HCT116 (cell line): Measurements from ENCODE around the gene ST3GAL2. TPM values are rescaled to one million over a fixed set of nuclear protein-coding genes. Genes with fewer than 3 reads are reported as not detected.

ENCODE experiments used
- ATAC-seq: fragments of 200-7000 bp; cut with Tn5 transposase; 2 replicates; pipeline ENCODE4 v1.9.1; 2020; ENCODE audit warnings: mild to moderate bottlenecking, moderate library complexity
- BruUV-seq: library from RNA; stranded (reverse); fragments of 400-500 nt; replicated peaks from 2 replicates; lab custom pipeline; 2021; lab: Mats Ljungman, UMichigan
- CTCF ChIA-PET: fragments of 300-600 bp; sonication (Branson Sonifier 250); formaldehyde crosslinking; loops from one replicate; lab custom pipeline; 2021; ENCODE audit warnings: antibody characterized with exemption; lab: Charles Lee
- POLR2A ChIA-PET: fragments of 300-600, 350-600 bp; sonication (Branson Sonifier 250); formaldehyde crosslinking; loops from one replicate; lab custom pipeline; 2021; ENCODE audit warnings: antibody characterized with exemption; lab: Charles Lee
- RAD21 ChIA-PET, 2 experiments: fragments of 300-600 bp; sonication (Branson Sonifier 250); formaldehyde crosslinking; loops; one replicate each; lab custom pipeline; 2023; ENCODE audit warnings: low total read pairs in 2 of 2; ENCODE audit not compliant: uncharacterized antibody in 2 of 2, unreplicated experiment in 2 of 2, low non-redundant PET in 1 of 2; lab: Charles Lee
- DNase-seq: peaks from one replicate; pipeline ENCODE4 v3.0.0-alpha.2; 2010; ENCODE audit warnings: low read depth, low spot score
- H2AFZ ChIP-seq: fragments of 200-600 bp; shearing (Covaris generic), sonication (generic); 2 replicates; pipeline ENCODE4 v1.6.1; 2017; ENCODE audit warnings: low read depth, mixed run types, mixed read lengths, antibody characterized with exemption, low read length; ENCODE audit not compliant: poor library complexity, severe bottlenecking
- H3K27ac ChIP-seq: 2 replicates; pipeline ENCODE4 v1.5.1; 2012; ENCODE audit warnings: low read depth, low read length
- H3K27me3 ChIP-seq: fragments of 200-600 bp; sonication (generic); 2 replicates; pipeline ENCODE4 v1.6.1; 2016; ENCODE audit warnings: mixed run types, low read length, mixed read lengths; ENCODE audit not compliant: insufficient read depth
- H3K36me3 ChIP-seq, 2 experiments: fragments of 200-500 bp in 1 of 2; fragments of 200-600 bp in 1 of 2; sonication (Bioruptor generic) in 1 of 2; sonication (generic) in 1 of 2; 2 replicates each; pipeline versions ENCODE4 v1.5.1 to v1.6.1; 2014 to 2016; ENCODE audit warnings: low read length in 2 of 2, inconsistent platforms in 1 of 2, mixed read lengths in 1 of 2, mixed run types in 1 of 2; ENCODE audit not compliant: insufficient read depth in 2 of 2, control insufficient read depth in 1 of 2
- H3K4me1 ChIP-seq, 2 experiments: fragments of 200-600 bp in 1 of 2; sonication (generic) in 1 of 2; 2 replicates each; pipeline versions ENCODE4 v1.5.1 to v1.6.1; 2012 to 2017; ENCODE audit warnings: low read length in 2 of 2, inconsistent platforms in 1 of 2, mild to moderate bottlenecking in 1 of 2, mixed read lengths in 1 of 2, mixed run types in 1 of 2, moderate library complexity in 1 of 2; ENCODE audit not compliant: insufficient read depth in 2 of 2, control insufficient read depth in 1 of 2
- H3K4me2 ChIP-seq: fragments of 200-600 bp; sonication (generic); 2 replicates; pipeline ENCODE4 v1.6.1; 2017; ENCODE audit warnings: mixed run types, low read length, mixed read lengths
- H3K4me3 ChIP-seq, 2 experiments: fragments of 200-600 bp in 1 of 2; sonication (generic) in 1 of 2; replicated peaks in 1 of 2; 2 replicates each; pipeline ENCODE4 v1.5.1; 2011 to 2016; ENCODE audit warnings: low read length in 2 of 2, control low read depth in 1 of 2, low read depth in 1 of 2, mild to moderate bottlenecking in 1 of 2, mixed read lengths in 1 of 2, mixed run types in 1 of 2
- H3K79me2 ChIP-seq: fragments of 200-600 bp; sonication (generic); 2 replicates; pipeline ENCODE4 v1.6.1; 2017; ENCODE audit warnings: mild to moderate bottlenecking, mixed run types, low read length, moderate library complexity, mixed read lengths; ENCODE audit not compliant: insufficient read depth
- H3K9ac ChIP-seq: fragments of 200-600 bp; sonication (generic); 2 replicates; pipeline ENCODE4 v1.6.1; 2016; ENCODE audit warnings: low read length, mixed read lengths
- H3K9me2 ChIP-seq: fragments of 200-600 bp; sonication (generic), shearing (Covaris generic); 2 replicates; pipeline ENCODE4 v1.6.1; 2017; ENCODE audit warnings: mixed run types, mild to moderate bottlenecking, moderate library complexity; ENCODE audit not compliant: insufficient read depth
- H3K9me3 ChIP-seq, 2 experiments: fragments of 200-500 bp in 1 of 2; fragments of 200-600 bp in 1 of 2; sonication (Bioruptor generic) in 1 of 2; sonication (generic) in 1 of 2; 2 replicates each; pipeline ENCODE4 v1.6.1; 2014 to 2017; ENCODE audit warnings: low read length in 2 of 2, mixed read lengths in 2 of 2, inconsistent platforms in 1 of 2, low read depth in 1 of 2, mild to moderate bottlenecking in 1 of 2, mixed run types in 1 of 2, moderate library complexity in 1 of 2; ENCODE audit not compliant: control insufficient read depth in 1 of 2, insufficient read depth in 1 of 2
- H4K20me1 ChIP-seq: fragments of 200-600 bp; sonication (generic), shearing (Covaris generic); 2 replicates; pipeline ENCODE4 v1.6.1; 2017; ENCODE audit warnings: mixed run types, mild to moderate bottlenecking, moderate library complexity; ENCODE audit not compliant: insufficient read depth
- CBX3 ChIP-seq: IDR thresholded peaks from 2 replicates; pipeline ENCODE4 v1.6.1; 2012; ENCODE audit warnings: low read depth
- CEBPB ChIP-seq: IDR thresholded peaks from 2 replicates; pipeline ENCODE4 v1.6.1; 2012; ENCODE audit warnings: low read depth
- CTCF ChIP-seq, 3 experiments: fragments of 200-600 bp in 1 of 3; sonication (generic) in 1 of 3; IDR thresholded peaks in 2 of 3; conservative IDR thresholded peaks in 1 of 3; 2 replicates each; pipeline ENCODE4 v1.5.1; 2012 to 2017; ENCODE audit warnings: low read depth in 2 of 3, low read length in 2 of 3, antibody characterized with exemption in 1 of 3, borderline replicate concordance in 1 of 3, control low read depth in 1 of 3, mild to moderate bottlenecking in 1 of 3, mixed read lengths in 1 of 3, mixed run types in 1 of 3, moderate library complexity in 1 of 3; ENCODE audit not compliant: insufficient read depth in 1 of 3
- EGR1 ChIP-seq: IDR thresholded peaks from 2 replicates; pipeline ENCODE4 v1.6.1; 2012; ENCODE audit warnings: low read depth
- EZH2phosphoT487 ChIP-seq: fragments of 200-600 bp; IDR thresholded peaks from 2 replicates; pipeline ENCODE4 v1.6.1; 2018; ENCODE audit warnings: antibody characterized with exemption, borderline replicate concordance
- FOSL1 ChIP-seq: IDR thresholded peaks from 2 replicates; pipeline ENCODE4 v1.6.1; 2012; ENCODE audit warnings: low read depth
- JUND ChIP-seq: IDR thresholded peaks from 2 replicates; pipeline ENCODE4 v1.6.1; 2012
- MAX ChIP-seq: IDR thresholded peaks from 2 replicates; pipeline ENCODE4 v1.6.1; 2012
- POLR2A ChIP-seq: IDR thresholded peaks from 2 replicates; pipeline ENCODE4 v1.7.0; 2011; ENCODE audit warnings: borderline replicate concordance; ENCODE audit not compliant: insufficient read depth, insufficient read length; ENCODE audit errors: extremely low read depth
- POLR2AphosphoS5 ChIP-seq: IDR thresholded peaks from 2 replicates; pipeline ENCODE4 v1.6.1; 2011; ENCODE audit warnings: mild to moderate bottlenecking, low read depth, low read length, moderate library complexity
- RAD21 ChIP-seq: IDR thresholded peaks from 2 replicates; pipeline ENCODE4 v1.6.1; 2012; ENCODE audit warnings: low read depth, mild to moderate bottlenecking
- REST ChIP-seq: IDR thresholded peaks from 2 replicates; pipeline ENCODE4 v1.6.1; 2012; ENCODE audit warnings: low read depth
- SP1 ChIP-seq: IDR thresholded peaks from 2 replicates; pipeline ENCODE4 v1.6.1; 2012; ENCODE audit warnings: low read depth
- YY1 ChIP-seq: IDR thresholded peaks from 2 replicates; pipeline ENCODE4 v1.6.1; 2011; ENCODE audit warnings: low read length, low read depth, moderate library complexity, mild to moderate bottlenecking; ENCODE audit not compliant: insufficient replicate concordance; ENCODE audit errors: extremely low read depth
- ZBTB33 ChIP-seq: IDR thresholded peaks from 2 replicates; pipeline ENCODE4 v1.6.1; 2011; ENCODE audit warnings: mild to moderate bottlenecking, low read length, moderate library complexity; ENCODE audit not compliant: insufficient replicate concordance; ENCODE audit errors: extremely low read depth
- intact Hi-C: fragments of 100-400 bp; cut with micrococcal nuclease; formaldehyde crosslinking; loops from 2 replicates; pipeline ENCODE4 v1.10.0; 2022
- total RNA-seq: library from RNA; stranded (reverse); gene quantifications from one replicate; pipeline ENCODE4 v1.2.1, GENCODE V29; 2021; ENCODE audit not compliant: unreplicated experiment

Gene ST3GAL2
- total RNA-seq, 1 experiment from 2014 or later = 9.5 TPM

- H3K9me2 ChIP-seq = no peaks in the 10 kb centered on the region
- no peak for TF ChIP-seq MAX
- no peak for TF ChIP-seq POLR2AphosphoS5
- no peak for TF ChIP-seq ZBTB33
- no peak for TF ChIP-seq RAD21
- TF ChIP-seq POLR2A = no peak
- no peak for TF ChIP-seq CBX3
- TF ChIP-seq EGR1 = no peak
- no peak for TF ChIP-seq CEBPB
- no peak for TF ChIP-seq FOSL1
- no peak for TF ChIP-seq REST
- no peak for TF ChIP-seq CTCF (IDR thresholded peaks at IDR 0.05 in 2 of 3, conservative IDR thresholded peaks at IDR 0.05 in 1 of 3; ENCODE audit: borderline replicate concordance in 1 of 3, insufficient read depth in 1 of 3, low read depth in 2 of 3, low read length in 2 of 3)
- no peak for TF ChIP-seq YY1
- no peak for TF ChIP-seq EZH2phosphoT487
- TF ChIP-seq SP1 = no peak
- no peak for TF ChIP-seq JUND
- TF ChIP-seq, all 23 proteins: peak for 0
- no peak for DNase-seq
- intact Hi-C loops = no loop called here
- Histone ChIP-seq H3K4me2 (peak overlapping the region; percentile 21), H3K9ac (no peak overlapping the region), H3K27me3 (no peaks in the 10 kb centered on the region), H3K27ac (no peak overlapping the region), H3K4me3 (no peak overlapping the region), H3K36me3 (no peaks in the 10 kb centered on the region), H3K79me2 (no peaks in the 10 kb centered on the region), H2AFZ (no peak overlapping the region), H3K4me1 (peaks cover 50 to 71% of the 10 kb centered on the region in 2 experiments), H4K20me1 (no peaks in the 10 kb centered on the region), H3K9me3 (no peaks in the 10 kb centered on the region)
- CTCF ChIA-PET = interaction anchor here (1.1 kb wide), 1 partner anchor 20 kb away, joined by 3 read pairs; no protein-coding TSS in a partner anchor
- RAD21 ChIA-PET = interaction anchor here in 1 of 2 experiments (0.6 kb wide), 1 partner anchor 219 kb away, joined by 3 read pairs; no protein-coding TSS in a partner anchor
- BruUV-seq = no TSS peak
- POLR2A ChIA-PET = interaction anchor here (1.4 kb wide), 1 partner anchor 52 kb away, joined by 3 read pairs; no protein-coding TSS in a partner anchor
- ATAC-seq = no peak
Observed at GRCh38 chr16:70433458-70434103, 5.3 kb downstream of the ST3GAL2 start.
